Ishikawa (cell line): ENCODE results near the gene NHLH1.

Experiments used
- CEBPB ChIP-seq: IDR thresholded peaks from 2 replicates; pipeline ENCODE4 v1.6.1; 2012
- NFIC ChIP-seq: IDR thresholded peaks from 2 replicates; pipeline ENCODE4 v1.6.1; 2012
- TAF1 ChIP-seq: IDR thresholded peaks from 2 replicates; pipeline ENCODE4 v1.6.1; 2012; ENCODE audit warnings: low read depth, mild to moderate bottlenecking
- TCF12 ChIP-seq: IDR thresholded peaks from 2 replicates; pipeline ENCODE4 v1.6.1; 2012; ENCODE audit warnings: low read depth
- YY1 ChIP-seq: IDR thresholded peaks from 2 replicates; pipeline ENCODE4 v1.6.1; 2012; ENCODE audit warnings: low read depth

DNA sequence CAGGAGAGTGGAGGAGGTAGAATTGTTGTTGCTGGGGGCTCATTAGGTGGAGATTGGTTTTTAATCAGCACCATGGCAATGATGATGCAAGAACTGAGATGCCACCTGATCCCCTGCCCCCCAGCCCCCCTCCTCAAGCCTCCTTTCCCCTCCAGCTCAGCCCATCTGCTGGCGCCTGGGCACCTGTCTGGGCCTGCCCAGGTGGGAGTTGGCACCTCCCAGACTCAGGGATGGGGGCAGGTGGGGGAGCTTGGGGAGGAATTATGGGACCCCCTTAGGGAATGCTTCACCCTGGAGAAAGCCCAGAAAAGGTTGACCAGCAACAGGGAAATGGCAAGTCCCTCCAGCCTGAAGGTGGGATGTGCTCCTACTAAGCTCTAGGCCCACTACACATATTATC is 1.5 kb upstream of the NHLH1 start:
- TF ChIP-seq NFIC (no peak), YY1 (no peak), CEBPB (no peak), TCF12 (no peak), TAF1 (no peak)
